NCI-H1436 (cell line): Measurements from ENCODE around the gene GNAT1.
A peak's percentile ranks its signal among the peaks of the same experiment; 100 is the strongest.
"Not testable (repeated sequence)": the region's sequence is repeated elsewhere in the genome, so short reads cannot be mapped to it uniquely, and the experiment has no call there.

Experiments
- DNase-seq: peaks from one replicate; lab custom pipeline; 2025; lab: John Stamatoyannopoulos, UW

GNAT1 gene

DNA sequence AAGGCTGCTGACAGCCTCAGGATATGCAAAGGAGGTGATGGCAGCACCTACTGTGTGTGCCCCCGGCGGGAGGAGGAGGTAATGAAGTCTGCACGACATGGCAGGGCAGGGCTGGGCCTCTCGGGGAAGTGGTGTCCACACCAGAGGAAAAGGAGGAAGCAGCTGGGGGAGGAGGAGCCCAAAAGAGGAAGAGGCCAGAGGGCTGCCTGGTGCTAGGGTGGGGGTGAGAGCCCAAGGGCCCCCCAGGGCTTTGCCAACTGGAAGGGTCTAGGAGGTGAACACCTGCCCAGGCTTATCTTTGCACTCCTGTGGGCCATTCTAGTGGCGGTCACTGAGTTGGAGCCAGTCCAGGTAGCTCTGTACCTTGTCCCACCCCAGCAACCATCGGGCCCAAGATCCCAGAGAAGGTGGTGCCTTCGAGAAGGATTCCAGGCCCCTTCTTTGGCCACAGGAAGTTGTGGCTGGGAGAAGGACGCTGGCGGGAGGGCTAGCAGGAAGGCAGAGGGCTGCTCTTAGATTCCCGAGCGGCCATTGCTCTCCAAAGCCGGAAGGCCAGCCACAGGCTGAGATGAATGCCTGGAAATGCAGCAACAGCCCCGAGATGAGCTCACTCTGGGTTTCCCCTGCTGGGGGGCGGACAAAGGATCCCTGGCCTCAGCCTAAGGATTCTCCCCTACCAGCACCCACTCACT lies 51.6 kb downstream of the GNAT1 start:
- DNase-seq = no peak

DNA sequence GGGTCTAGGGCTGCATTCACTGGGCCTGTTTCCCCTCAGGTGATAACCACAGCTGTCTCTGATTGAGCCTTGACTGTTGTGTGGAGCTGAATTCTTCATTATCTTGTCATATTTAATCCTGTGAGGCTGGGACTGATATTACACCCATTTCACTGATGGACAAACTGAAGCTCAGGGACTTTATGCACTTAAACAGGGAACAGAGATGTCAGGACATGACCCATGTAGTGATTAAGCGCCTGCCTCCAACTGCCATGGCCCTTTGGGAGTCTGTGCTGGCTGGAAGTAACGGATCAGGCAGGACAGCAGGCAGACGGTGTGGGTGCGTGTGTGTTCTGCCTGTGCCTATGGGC lies 52.1 kb downstream of the GNAT1 start:
- DNase-seq = no peak

- DNase-seq = not testable (repeated sequence)
These were observed 53.4 kb downstream of the GNAT1 start for GRCh38 chr3:50244813-50245212.

- no peak for DNase-seq
These were observed 53.9 kb downstream of the GNAT1 start for GRCh38 chr3:50245251-50245745.

DNA sequence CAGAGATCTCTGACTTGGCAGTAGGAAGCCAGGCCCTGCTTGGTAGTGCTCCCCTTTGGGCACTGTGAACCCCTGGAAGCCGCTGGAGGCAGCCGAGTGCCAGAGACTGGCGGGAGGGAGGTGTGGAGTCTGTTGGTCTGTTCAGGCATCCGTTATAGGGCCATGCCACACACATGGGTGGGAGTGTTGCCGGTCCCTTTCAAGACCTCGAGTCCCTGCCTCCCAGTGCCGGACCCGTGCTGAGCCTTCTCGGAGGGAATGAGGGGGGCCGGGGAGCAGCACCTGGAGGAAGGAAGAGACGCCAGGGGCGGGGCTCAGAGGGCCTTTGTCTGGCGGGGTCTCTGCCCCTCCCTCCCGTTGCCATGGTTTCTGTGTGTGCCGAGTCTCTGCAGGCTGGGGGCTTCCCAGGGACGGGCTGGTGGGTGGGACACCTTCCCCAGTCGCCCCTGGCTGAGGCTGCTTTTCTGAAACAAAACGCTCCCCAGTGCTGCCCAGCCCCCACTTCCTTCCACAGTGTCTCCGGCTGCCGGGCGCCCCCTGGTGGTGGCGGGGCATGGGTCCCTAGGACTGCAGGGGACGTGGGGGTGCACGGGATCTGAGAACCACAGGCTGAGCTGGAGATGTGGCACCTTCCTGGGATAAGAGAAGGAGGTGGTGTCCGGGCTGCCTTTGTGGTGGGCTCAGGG lies 54.6 kb downstream of the GNAT1 start:
- peak; percentile 72 for DNase-seq

DNA sequence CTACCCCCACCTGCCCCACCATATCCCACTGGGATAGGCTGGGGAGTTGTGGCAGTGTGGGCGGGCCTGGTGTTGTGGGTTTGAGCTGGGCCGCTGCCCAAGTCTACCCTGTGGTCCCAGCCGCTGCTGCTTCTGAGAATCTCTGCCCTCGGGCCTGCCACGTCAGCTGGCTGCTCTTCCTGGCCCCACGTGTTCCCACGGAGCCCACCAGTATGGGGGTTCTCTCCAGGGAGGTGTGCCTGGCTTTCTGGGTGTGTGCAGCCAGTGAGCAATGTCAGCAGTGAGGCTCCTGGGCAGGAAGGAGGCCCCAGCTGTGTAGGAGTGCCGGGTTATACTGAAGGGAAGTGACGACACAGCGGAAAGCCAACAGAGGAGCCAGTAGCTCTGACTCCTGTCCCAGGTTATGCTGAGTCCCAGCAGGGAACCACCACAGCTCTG lies 55.1 kb downstream of the GNAT1 start:
- no peak for DNase-seq
